Adrenal gland (tissue), 12 donors: ENCODE data around the gene VWCE. TPM values are rescaled to one million over a fixed set of nuclear protein-coding genes. Genes with fewer than 3 reads are reported as not detected.

Experiments
- DNase-seq, 7 donors: peaks; one replicate each; pipeline ENCODE4 v3.0.0-alpha.2; 2019 to 2020
- H3K27ac ChIP-seq, 5 donors: fragments of 200-600 bp; sonication (generic) in 4 of 5; 1 replicate in 3 of 5; 2 replicates in 2 of 5; pipeline versions ENCODE4 v1.5.1 to v1.8.0; 2016 to 2020; ENCODE audit warnings: mild to moderate bottlenecking in 1 of 5
- H3K27me3 ChIP-seq: fragments of 200-600 bp; 2 replicates; pipeline ENCODE4 v1.8.0; 2021
- H3K36me3 ChIP-seq, 2 donors: fragments of 200-600 bp; replicated peaks in 1 of 2; 1 replicate in 1 of 2; 2 replicates in 1 of 2; pipeline versions ENCODE4 v1.5.1 to v1.8.0; 2018 to 2022
- H3K4me1 ChIP-seq, 2 donors: fragments of 200-600 bp; replicated peaks in 1 of 2; 1 replicate in 1 of 2; 2 replicates in 1 of 2; pipeline versions ENCODE4 v1.5.1 to v1.8.0; 2018 to 2021
- H3K4me3 ChIP-seq, 4 donors: fragments of 200-600 bp; sonication (generic) in 3 of 4; one replicate each; pipeline ENCODE4 v1.5.1; 2016 to 2018
- H3K9me3 ChIP-seq, 3 donors: fragments of 200-600 bp; sonication (generic) in 1 of 3; replicated peaks in 1 of 3; 1 replicate in 2 of 3; 2 replicates in 1 of 3; pipeline versions ENCODE4 v1.5.1 to v1.8.0; 2016 to 2021
- CTCF ChIP-seq, 6 experiments: fragments of 450-650 bp in 4 of 6; fragments of 200-600 bp in 2 of 6; sonication (generic) in 1 of 6; IDR thresholded peaks; 1 replicate in 5 of 6; 2 replicates in 1 of 6; pipeline versions ENCODE4 v1.5.1 to v1.8.0; 2016 to 2021; ENCODE audit warnings: antibody characterized with exemption in 6 of 6, mild to moderate bottlenecking in 2 of 6, moderate library complexity in 1 of 6
- POLR2A ChIP-seq, 2 donors: fragments of 450-650 bp; IDR thresholded peaks; one replicate each; pipeline ENCODE4 v1.6.1; 2017; ENCODE audit warnings: antibody characterized with exemption in 2 of 2, mild to moderate bottlenecking in 2 of 2, moderate library complexity in 1 of 2
- WGBS, 4 donors: extraction: QIAGEN DNeasy Blood & Tissue Kit in 2 of 4; methylation state at CpG; one replicate each; pipeline versions ENCODE4 v1.1.5 to v1.1.7; 2013 to 2017; 5-methylcytosine and 5-hydroxymethylcytosine counted together
- intact Hi-C, 2 donors: fragments of 100-400 bp; cut with DNase I; formaldehyde crosslinking; loops; one replicate each; pipeline versions ENCODE4 v1.14.1 to v1.15.0; 2022 to 2023
- polyA plus RNA-seq, 3 donors: library from polyadenylated mRNA; stranded (reverse); fragments of 200-250 nt in 2 of 3; fragments of 350-450 nt in 1 of 3; fragmentation: Illumina TruSeq in 1 of 3; extraction: RNeasy Lipid Tissue Mini Kit (QIAGEN cat#74804) in 1 of 3; gene quantifications; one replicate each; pipeline ENCODE4 v1.2.3, GENCODE V29; 2013 to 2014
- total RNA-seq, 9 donors: library from RNA; depleted of rRNA in 4 of 9; stranded (reverse); fragments of >200 nt in 4 of 9; fragments of 120-200 nt in 1 of 9; fragmentation: NEBNext Ultra II Directional in 1 of 9; extraction: Animal tissue kit (Norgen Biotek cat#: 25700) in 1 of 9; gene quantifications; one replicate each; pipeline versions ENCODE4 v1.1.0 to v1.2.4, GENCODE V29; 2013 to 2023
- donor health status: healthy with polysubstance abuse.
- donor health status: Bipolar disorder and iron deficiency.
- donor health status: DM: yes; HTN: yes; CAD: no.
- donor health status: DM: no; HTN: no; CAD: no.
- donor health status: DM: no; HTN: no; CAD: no.
- donor health status: DM: yes; HTN: yes; CAD: no.

Gene VWCE
- total and polyA plus RNA-seq, 12 donors = 0.55 to 5.8 (median 2.5) TPM

- H3K4me3 ChIP-seq = no peak overlapping the region
- 92 to 100% (median 95%) methylated on average over 4 of the region's 4 CpGs for WGBS, 4 donors
- H3K27me3 ChIP-seq = no peaks in the 10 kb centered on the region
- H3K27ac ChIP-seq = peak overlapping the region; percentile 27 to 98 (median 83)
- H3K9me3 ChIP-seq = no peaks in the 10 kb centered on the region
- peaks cover 0 to 29% of the 10 kb centered on the region in 2 donors for H3K36me3 ChIP-seq
- TF ChIP-seq POLR2A (IDR thresholded peaks at IDR 0.05) = no peak
- no peak for TF ChIP-seq CTCF (IDR thresholded peaks at IDR 0.05)
- peaks cover 16 to 41% of the 10 kb centered on the region in 2 donors for H3K4me1 ChIP-seq
- intact Hi-C loops = no loop called here
- DNase-seq = peak in 1 of 7 donors; percentile 50
Observed at GRCh38 chr11:61341706-61342105, 46.6 kb upstream of the VWCE start.

GRCh38 chr11:61340979-61341378 lies 45.9 kb upstream of the VWCE start:
- H3K36me3 ChIP-seq = peaks cover 0 to 29% of the 10 kb centered on the region in 2 donors
- no peaks in the 10 kb centered on the region for H3K9me3 ChIP-seq
- 94 to 100% (median 97%) methylated on average over 2 of the region's 2 CpGs for WGBS, 4 donors
- peak overlapping the region in 1 of 5 donors; percentile 98 for H3K27ac ChIP-seq
- H3K4me1 ChIP-seq = peaks cover 9 to 40% of the 10 kb centered on the region in 2 donors
- H3K4me3 ChIP-seq = no peak overlapping the region
- intact Hi-C loops = no loop called here
- H3K27me3 ChIP-seq = no peaks in the 10 kb centered on the region
- no peak for DNase-seq
- no peak for TF ChIP-seq POLR2A (IDR thresholded peaks at IDR 0.05)
- no peak for TF ChIP-seq CTCF (IDR thresholded peaks at IDR 0.05)

- Histone ChIP-seq H3K27me3 (no peaks in the 10 kb centered on the region), H3K4me3 (no peak overlapping the region), H3K9me3 (no peaks in the 10 kb centered on the region), H3K36me3 (peaks cover 0 to 29% of the 10 kb centered on the region in 2 donors), H3K27ac (no peak overlapping the region), H3K4me1 (peaks cover 13 to 40% of the 10 kb centered on the region in 2 donors)
- peak in 1 of 7 donors; percentile 26 for DNase-seq
- intact Hi-C loops = no loop called here
- 89 to 98% (median 91%) methylated on average over 4 of the region's 4 CpGs for WGBS, 4 donors
- no peak for TF ChIP-seq POLR2A (IDR thresholded peaks at IDR 0.05)
- TF ChIP-seq CTCF (IDR thresholded peaks at IDR 0.05) = no peak
Observed at GRCh38 chr11:61339490-61339878, 44.4 kb upstream of the VWCE start.

GRCh38 chr11:61338783-61339489 lies 43.8 kb upstream of the VWCE start:
- H3K27ac ChIP-seq = no peak overlapping the region
- no peaks in the 10 kb centered on the region for H3K9me3 ChIP-seq
- DNase-seq = peak in 1 of 7 donors; percentile 25
- peaks cover 0 to 29% of the 10 kb centered on the region in 2 donors for H3K36me3 ChIP-seq
- peaks cover 19 to 40% of the 10 kb centered on the region in 2 donors for H3K4me1 ChIP-seq
- WGBS, 4 donors = 92 to 96% (median 94%) methylated on average over 8 to 26 of the region's 26 CpGs
- H3K4me3 ChIP-seq = no peak overlapping the region
- intact Hi-C loops = no loop called here
- TF ChIP-seq POLR2A (IDR thresholded peaks at IDR 0.05) = no peak
- no peak for TF ChIP-seq CTCF (IDR thresholded peaks at IDR 0.05)
- H3K27me3 ChIP-seq = no peaks in the 10 kb centered on the region
